Thyroid gland (tissue), 4 donors: ENCODE measurements around the gene MAPK6.

Experiments
- POLR2A ChIP-seq, 2 donors: fragments of 450-650 bp; IDR thresholded peaks; one replicate each; pipeline ENCODE4 v1.6.1; 2017; ENCODE audit warnings: antibody characterized with exemption in 2 of 2, mild to moderate bottlenecking in 2 of 2, moderate library complexity in 1 of 2
- TF ChIP-seq, protein P1 (sequence below), 6 experiments: fragments of 200-600 bp in 3 of 6; fragments of 450-650 bp in 3 of 6; sonication (generic) in 3 of 6; IDR thresholded peaks; one replicate each; pipeline ENCODE4 v1.5.1; 2016 to 2019; ENCODE audit warnings: antibody characterized with exemption in 6 of 6, mild to moderate bottlenecking in 2 of 6, inconsistent platforms in 1 of 6, moderate library complexity in 1 of 6

GRCh38 chr15:51969728-51970127, 49.3 kb upstream of the MAPK6 start:
- TF ChIP-seq, protein P1, sequence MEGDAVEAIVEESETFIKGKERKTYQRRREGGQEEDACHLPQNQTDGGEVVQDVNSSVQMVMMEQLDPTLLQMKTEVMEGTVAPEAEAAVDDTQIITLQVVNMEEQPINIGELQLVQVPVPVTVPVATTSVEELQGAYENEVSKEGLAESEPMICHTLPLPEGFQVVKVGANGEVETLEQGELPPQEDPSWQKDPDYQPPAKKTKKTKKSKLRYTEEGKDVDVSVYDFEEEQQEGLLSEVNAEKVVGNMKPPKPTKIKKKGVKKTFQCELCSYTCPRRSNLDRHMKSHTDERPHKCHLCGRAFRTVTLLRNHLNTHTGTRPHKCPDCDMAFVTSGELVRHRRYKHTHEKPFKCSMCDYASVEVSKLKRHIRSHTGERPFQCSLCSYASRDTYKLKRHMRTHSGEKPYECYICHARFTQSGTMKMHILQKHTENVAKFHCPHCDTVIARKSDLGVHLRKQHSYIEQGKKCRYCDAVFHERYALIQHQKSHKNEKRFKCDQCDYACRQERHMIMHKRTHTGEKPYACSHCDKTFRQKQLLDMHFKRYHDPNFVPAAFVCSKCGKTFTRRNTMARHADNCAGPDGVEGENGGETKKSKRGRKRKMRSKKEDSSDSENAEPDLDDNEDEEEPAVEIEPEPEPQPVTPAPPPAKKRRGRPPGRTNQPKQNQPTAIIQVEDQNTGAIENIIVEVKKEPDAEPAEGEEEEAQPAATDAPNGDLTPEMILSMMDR (IDR thresholded peaks at IDR 0.05), result no peak
- no peak for TF ChIP-seq POLR2A (IDR thresholded peaks at IDR 0.05)
